DMS79 (cell line): Measurements from ENCODE around the gene UGT1A8.
"Not testable (repeated sequence)": the region's sequence is repeated elsewhere in the genome, so short reads cannot be mapped to it uniquely, and the experiment has no call there.

Experiments
- DNase-seq: peaks from one replicate; lab custom pipeline; 2025; lab: John Stamatoyannopoulos, UW

The UGT1A8 gene

GRCh38 chr2:233728723-233729301 lies 111.4 kb downstream of the UGT1A8 start, which contains the start of gene UGT1A3:
Gene UGT1A3, plus strand, starts transcription at chr2:233729042. Its CDS starts 85 bp downstream, at chr2:233729127.
- no peak for DNase-seq

- not testable (repeated sequence) for DNase-seq
Measured at GRCh38 chr2:233736868-233737653, 119.6 kb downstream of the UGT1A8 start.

- DNase-seq, result no peak
Measured at GRCh38 chr2:233740870-233741269, 123.4 kb downstream of the UGT1A8 start.

- no peak for DNase-seq
Measured at GRCh38 chr2:233743464-233744259, 126.2 kb downstream of the UGT1A8 start.

GRCh38 chr2:233745073-233745755 lies 127.8 kb downstream of the UGT1A8 start:
- DNase-seq, result no peak

- DNase-seq, result not testable (repeated sequence)
Measured at GRCh38 chr2:233745838-233746237, 128.4 kb downstream of the UGT1A8 start.

- DNase-seq, result no peak
Measured at GRCh38 chr2:233746475-233747282, 129.2 kb downstream of the UGT1A8 start.

- no peak for DNase-seq
Measured at GRCh38 chr2:233747283-233747544, 129.8 kb downstream of the UGT1A8 start.

- DNase-seq, result not testable (repeated sequence)
Measured at GRCh38 chr2:233750689-233751088, 133.3 kb downstream of the UGT1A8 start.

GRCh38 chr2:233751212-233752009 lies 134.0 kb downstream of the UGT1A8 start:
- DNase-seq, result not testable (repeated sequence)

- DNase-seq, result no peak
Measured at GRCh38 chr2:233754872-233755611, 137.6 kb downstream of the UGT1A8 start.

- no peak for DNase-seq
Measured at GRCh38 chr2:233756429-233757081, 139.1 kb downstream of the UGT1A8 start.

GRCh38 chr2:233758141-233758540 lies 140.7 kb downstream of the UGT1A8 start:
- no peak for DNase-seq

GRCh38 chr2:233758849-233759248 lies 141.4 kb downstream of the UGT1A8 start:
- DNase-seq, result no peak

GRCh38 chr2:233760043-233760442 lies 142.6 kb downstream of the UGT1A8 start, which contains the start of gene UGT1A1:
Gene UGT1A1, plus strand, starts transcription at chr2:233760270. Its CDS starts 18 bp downstream, at chr2:233760288.
- DNase-seq, result no peak

- no peak for DNase-seq
Measured at GRCh38 chr2:233761040-233761769, 143.8 kb downstream of the UGT1A8 start.

GRCh38 chr2:233764264-233764663 lies 146.8 kb downstream of the UGT1A8 start:
- no peak for DNase-seq

- no peak for DNase-seq
Measured at GRCh38 chr2:233764761-233765160, 147.3 kb downstream of the UGT1A8 start.

- no peak for DNase-seq
Measured at GRCh38 chr2:233766416-233766815, 149.0 kb downstream of the UGT1A8 start.
